PC-9 (cell line): Measurements from ENCODE around the gene ZYG11B.

ENCODE experiments used
- EZH2 ChIP-seq: fragments of 200-600 bp; sonication (generic); IDR thresholded peaks from 2 replicates; pipeline ENCODE4 v1.8.0; 2017; ENCODE audit warnings: antibody characterized with exemption, low read depth
- TF ChIP-seq, protein P1 (sequence below): fragments of 200-600 bp; sonication (generic); conservative IDR thresholded peaks from 2 replicates; pipeline ENCODE4 v1.6.1; 2017; ENCODE audit warnings: mixed run types, antibody characterized with exemption, mild to moderate bottlenecking, moderate library complexity

DNA sequence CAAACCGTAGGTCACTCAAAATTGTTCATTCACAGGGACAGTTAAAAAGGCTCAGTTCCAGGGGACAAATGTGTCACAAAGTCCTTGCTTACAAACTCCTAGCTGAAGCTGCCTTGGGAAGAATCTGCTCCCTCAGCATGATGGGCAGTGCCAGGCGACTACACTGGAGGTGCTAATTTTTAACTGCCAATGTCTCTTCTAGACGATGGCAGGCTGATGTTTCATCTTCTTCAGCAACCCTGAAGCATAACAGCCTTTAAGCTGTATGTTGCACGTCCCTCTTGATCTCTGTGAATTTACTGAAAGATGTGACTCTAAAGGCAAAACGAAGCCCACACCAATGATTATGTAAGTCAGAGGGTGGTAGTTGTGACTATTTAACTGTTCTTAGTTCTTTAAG is 39.4 kb upstream of the ZYG11B start:
- TF ChIP-seq, protein P1, sequence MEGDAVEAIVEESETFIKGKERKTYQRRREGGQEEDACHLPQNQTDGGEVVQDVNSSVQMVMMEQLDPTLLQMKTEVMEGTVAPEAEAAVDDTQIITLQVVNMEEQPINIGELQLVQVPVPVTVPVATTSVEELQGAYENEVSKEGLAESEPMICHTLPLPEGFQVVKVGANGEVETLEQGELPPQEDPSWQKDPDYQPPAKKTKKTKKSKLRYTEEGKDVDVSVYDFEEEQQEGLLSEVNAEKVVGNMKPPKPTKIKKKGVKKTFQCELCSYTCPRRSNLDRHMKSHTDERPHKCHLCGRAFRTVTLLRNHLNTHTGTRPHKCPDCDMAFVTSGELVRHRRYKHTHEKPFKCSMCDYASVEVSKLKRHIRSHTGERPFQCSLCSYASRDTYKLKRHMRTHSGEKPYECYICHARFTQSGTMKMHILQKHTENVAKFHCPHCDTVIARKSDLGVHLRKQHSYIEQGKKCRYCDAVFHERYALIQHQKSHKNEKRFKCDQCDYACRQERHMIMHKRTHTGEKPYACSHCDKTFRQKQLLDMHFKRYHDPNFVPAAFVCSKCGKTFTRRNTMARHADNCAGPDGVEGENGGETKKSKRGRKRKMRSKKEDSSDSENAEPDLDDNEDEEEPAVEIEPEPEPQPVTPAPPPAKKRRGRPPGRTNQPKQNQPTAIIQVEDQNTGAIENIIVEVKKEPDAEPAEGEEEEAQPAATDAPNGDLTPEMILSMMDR: no peak
- TF ChIP-seq EZH2: no peak
